Measurements from ENCODE around the gene WFIKKN2. TPM values are rescaled to one million over a fixed set of nuclear protein-coding genes. Genes with fewer than 3 reads are reported as not detected.

WFIKKN2 gene
- total and polyA plus RNA-seq, 2 of the 13 experiments (the other 11 are each of a cell fraction or from before 2014, with no cell fraction given), result not detected

DNA sequence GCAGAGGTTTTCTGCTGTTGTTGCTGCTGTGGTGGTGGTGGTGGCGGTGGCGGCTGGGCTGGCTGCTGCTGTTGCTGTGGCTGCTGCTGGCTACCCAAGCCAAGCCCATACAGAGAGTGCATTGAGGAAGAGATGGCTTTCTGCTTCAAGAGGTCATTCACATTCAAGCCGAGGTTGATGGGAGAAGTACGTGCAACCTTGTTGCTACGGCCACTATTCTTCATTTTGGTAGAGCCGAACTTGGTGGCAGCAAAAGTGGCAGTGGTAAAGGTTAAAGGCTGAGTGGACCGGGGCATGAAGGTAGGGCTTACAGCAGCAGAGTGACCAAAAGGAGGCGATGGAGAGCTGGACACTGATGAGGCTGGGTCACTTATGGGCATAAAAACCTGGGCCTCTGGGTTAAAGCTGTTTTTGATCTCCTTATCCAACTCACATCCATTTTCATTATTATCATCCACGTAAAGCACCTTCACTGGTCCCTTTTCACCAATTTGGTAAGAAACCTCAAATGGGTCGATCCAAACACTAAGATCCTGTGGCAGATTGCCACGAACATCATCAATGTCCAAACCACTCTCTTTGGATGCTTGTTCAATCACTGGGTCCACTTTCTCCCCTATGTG is 27.9 kb downstream of the WFIKKN2 start (continued):
- TF ChIP-seq, protein P1, sequence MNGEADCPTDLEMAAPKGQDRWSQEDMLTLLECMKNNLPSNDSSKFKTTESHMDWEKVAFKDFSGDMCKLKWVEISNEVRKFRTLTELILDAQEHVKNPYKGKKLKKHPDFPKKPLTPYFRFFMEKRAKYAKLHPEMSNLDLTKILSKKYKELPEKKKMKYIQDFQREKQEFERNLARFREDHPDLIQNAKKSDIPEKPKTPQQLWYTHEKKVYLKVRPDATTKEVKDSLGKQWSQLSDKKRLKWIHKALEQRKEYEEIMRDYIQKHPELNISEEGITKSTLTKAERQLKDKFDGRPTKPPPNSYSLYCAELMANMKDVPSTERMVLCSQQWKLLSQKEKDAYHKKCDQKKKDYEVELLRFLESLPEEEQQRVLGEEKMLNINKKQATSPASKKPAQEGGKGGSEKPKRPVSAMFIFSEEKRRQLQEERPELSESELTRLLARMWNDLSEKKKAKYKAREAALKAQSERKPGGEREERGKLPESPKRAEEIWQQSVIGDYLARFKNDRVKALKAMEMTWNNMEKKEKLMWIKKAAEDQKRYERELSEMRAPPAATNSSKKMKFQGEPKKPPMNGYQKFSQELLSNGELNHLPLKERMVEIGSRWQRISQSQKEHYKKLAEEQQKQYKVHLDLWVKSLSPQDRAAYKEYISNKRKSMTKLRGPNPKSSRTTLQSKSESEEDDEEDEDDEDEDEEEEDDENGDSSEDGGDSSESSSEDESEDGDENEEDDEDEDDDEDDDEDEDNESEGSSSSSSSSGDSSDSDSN (CRISPR knock-in tag; IDR thresholded peaks at IDR 0.05), result peak; percentile 53; the same call in 1 of the 2 replicates
- TF ChIP-seq ZKSCAN1 (IDR thresholded peaks at IDR 0.05; ENCODE audit: low read length), result no peak
- TF ChIP-seq, protein P2, sequence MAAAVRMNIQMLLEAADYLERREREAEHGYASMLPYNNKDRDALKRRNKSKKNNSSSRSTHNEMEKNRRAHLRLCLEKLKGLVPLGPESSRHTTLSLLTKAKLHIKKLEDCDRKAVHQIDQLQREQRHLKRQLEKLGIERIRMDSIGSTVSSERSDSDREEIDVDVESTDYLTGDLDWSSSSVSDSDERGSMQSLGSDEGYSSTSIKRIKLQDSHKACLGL (CRISPR knock-in tag; IDR thresholded peaks at IDR 0.05), result no peak
- TF ChIP-seq, protein P3, sequence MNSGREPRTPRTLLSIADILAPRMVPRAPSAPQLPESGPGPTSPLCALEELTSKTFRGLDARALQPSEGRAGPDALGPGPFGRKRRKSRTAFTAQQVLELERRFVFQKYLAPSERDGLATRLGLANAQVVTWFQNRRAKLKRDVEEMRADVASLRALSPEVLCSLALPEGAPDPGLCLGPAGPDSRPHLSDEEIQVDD (CRISPR knock-in tag; IDR thresholded peaks at IDR 0.05; ENCODE audit: borderline replicate concordance), result no peak
- no peak for TF ChIP-seq PPARG (CRISPR knock-in tag; conservative IDR thresholded peaks at IDR 0.05)
- TF ChIP-seq ZNF572 (CRISPR knock-in tag; IDR thresholded peaks at IDR 0.05), result peak; percentile 92; the same call in 1 of the 2 replicates
- TF ChIP-seq, protein P4, sequence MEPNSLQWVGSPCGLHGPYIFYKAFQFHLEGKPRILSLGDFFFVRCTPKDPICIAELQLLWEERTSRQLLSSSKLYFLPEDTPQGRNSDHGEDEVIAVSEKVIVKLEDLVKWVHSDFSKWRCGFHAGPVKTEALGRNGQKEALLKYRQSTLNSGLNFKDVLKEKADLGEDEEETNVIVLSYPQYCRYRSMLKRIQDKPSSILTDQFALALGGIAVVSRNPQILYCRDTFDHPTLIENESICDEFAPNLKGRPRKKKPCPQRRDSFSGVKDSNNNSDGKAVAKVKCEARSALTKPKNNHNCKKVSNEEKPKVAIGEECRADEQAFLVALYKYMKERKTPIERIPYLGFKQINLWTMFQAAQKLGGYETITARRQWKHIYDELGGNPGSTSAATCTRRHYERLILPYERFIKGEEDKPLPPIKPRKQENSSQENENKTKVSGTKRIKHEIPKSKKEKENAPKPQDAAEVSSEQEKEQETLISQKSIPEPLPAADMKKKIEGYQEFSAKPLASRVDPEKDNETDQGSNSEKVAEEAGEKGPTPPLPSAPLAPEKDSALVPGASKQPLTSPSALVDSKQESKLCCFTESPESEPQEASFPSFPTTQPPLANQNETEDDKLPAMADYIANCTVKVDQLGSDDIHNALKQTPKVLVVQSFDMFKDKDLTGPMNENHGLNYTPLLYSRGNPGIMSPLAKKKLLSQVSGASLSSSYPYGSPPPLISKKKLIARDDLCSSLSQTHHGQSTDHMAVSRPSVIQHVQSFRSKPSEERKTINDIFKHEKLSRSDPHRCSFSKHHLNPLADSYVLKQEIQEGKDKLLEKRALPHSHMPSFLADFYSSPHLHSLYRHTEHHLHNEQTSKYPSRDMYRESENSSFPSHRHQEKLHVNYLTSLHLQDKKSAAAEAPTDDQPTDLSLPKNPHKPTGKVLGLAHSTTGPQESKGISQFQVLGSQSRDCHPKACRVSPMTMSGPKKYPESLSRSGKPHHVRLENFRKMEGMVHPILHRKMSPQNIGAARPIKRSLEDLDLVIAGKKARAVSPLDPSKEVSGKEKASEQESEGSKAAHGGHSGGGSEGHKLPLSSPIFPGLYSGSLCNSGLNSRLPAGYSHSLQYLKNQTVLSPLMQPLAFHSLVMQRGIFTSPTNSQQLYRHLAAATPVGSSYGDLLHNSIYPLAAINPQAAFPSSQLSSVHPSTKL (CRISPR knock-in tag; IDR thresholded peaks at IDR 0.05), result peak; percentile 24
- TF ChIP-seq, protein P5, sequence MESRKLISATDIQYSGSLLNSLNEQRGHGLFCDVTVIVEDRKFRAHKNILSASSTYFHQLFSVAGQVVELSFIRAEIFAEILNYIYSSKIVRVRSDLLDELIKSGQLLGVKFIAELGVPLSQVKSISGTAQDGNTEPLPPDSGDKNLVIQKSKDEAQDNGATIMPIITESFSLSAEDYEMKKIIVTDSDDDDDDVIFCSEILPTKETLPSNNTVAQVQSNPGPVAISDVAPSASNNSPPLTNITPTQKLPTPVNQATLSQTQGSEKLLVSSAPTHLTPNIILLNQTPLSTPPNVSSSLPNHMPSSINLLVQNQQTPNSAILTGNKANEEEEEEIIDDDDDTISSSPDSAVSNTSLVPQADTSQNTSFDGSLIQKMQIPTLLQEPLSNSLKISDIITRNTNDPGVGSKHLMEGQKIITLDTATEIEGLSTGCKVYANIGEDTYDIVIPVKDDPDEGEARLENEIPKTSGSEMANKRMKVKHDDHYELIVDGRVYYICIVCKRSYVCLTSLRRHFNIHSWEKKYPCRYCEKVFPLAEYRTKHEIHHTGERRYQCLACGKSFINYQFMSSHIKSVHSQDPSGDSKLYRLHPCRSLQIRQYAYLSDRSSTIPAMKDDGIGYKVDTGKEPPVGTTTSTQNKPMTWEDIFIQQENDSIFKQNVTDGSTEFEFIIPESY (CRISPR knock-in tag; IDR thresholded peaks at IDR 0.05), result peak; percentile 79
- no peak for TF ChIP-seq ZNF138 (CRISPR knock-in tag; IDR thresholded peaks at IDR 0.05; ENCODE audit: low read depth)
- TF ChIP-seq SCMH1 (CRISPR knock-in tag; IDR thresholded peaks at IDR 0.05; ENCODE audit: borderline replicate concordance), result no peak
- TF ChIP-seq RFXANK (CRISPR knock-in tag; IDR thresholded peaks at IDR 0.05), result no peak
- peak; percentile 34 for TF ChIP-seq U2AF1 (optimal IDR thresholded peaks at IDR 0.05; ENCODE audit: low read depth, low read length)
- TF ChIP-seq KAT7 (CRISPR knock-in tag; IDR thresholded peaks at IDR 0.05; ENCODE audit: borderline replicate concordance), result peak; percentile 92; the same call in 1 of the 2 replicates
- peak; percentile 38; the same call in 1 of the 2 replicates for TF ChIP-seq ZNF225 (CRISPR knock-in tag; IDR thresholded peaks at IDR 0.05)
- TF ChIP-seq RXRA (CRISPR knock-in tag; IDR thresholded peaks at IDR 0.05), result peak; percentile 43; the same call in 1 of the 2 replicates
- TF ChIP-seq PITX1 (CRISPR knock-in tag; IDR thresholded peaks at IDR 0.05), result no peak; the same call in 1 of the 2 replicates
- peak; percentile 82 for TF ChIP-seq STAG1 (CRISPR knock-in tag; IDR thresholded peaks at IDR 0.05)
- TF ChIP-seq KLF6 (CRISPR knock-in tag; IDR thresholded peaks at IDR 0.05), result no peak
- 0 out of 2 replicates have a peak, but pooled peaks have one; percentile 20 for TF ChIP-seq NR2C2 (CRISPR knock-in tag; IDR thresholded peaks at IDR 0.05; ENCODE audit: borderline replicate concordance)
- TF ChIP-seq, protein P6, sequence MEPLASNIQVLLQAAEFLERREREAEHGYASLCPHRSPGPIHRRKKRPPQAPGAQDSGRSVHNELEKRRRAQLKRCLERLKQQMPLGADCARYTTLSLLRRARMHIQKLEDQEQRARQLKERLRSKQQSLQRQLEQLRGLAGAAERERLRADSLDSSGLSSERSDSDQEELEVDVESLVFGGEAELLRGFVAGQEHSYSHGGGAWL (CRISPR knock-in tag; IDR thresholded peaks at IDR 0.05), result peak; percentile 73; the same call in 1 of the 2 replicates
- TF ChIP-seq SMAD9 (CRISPR knock-in tag; IDR thresholded peaks at IDR 0.05), result no peak
